Suprapubic skin (tissue), 4 donors: ENCODE results near the gene ETS1. TPM values are rescaled to one million over a fixed set of nuclear protein-coding genes. Genes with fewer than 3 reads are reported as not detected.

ENCODE experiments used
- DNase-seq, 2 donors: peaks; one replicate each; pipeline ENCODE4 v3.0.0-alpha.2; 2019; ENCODE audit warnings: low spot score in 2 of 2
- H3K27ac ChIP-seq: fragments of 200-600 bp; sonication (generic); one replicate; pipeline ENCODE4 v1.5.1; 2019
- H3K27me3 ChIP-seq: fragments of 200-600 bp; sonication (generic); one replicate; pipeline ENCODE4 v1.5.1; 2019
- H3K36me3 ChIP-seq: fragments of 200-600 bp; sonication (generic); one replicate; pipeline ENCODE4 v1.5.1; 2019
- H3K4me1 ChIP-seq: fragments of 200-600 bp; sonication (generic); one replicate; pipeline ENCODE4 v1.5.1; 2019
- H3K4me3 ChIP-seq: fragments of 200-600 bp; sonication (generic); one replicate; pipeline ENCODE4 v1.5.1; 2019; ENCODE audit warnings: mild to moderate bottlenecking
- H3K9me3 ChIP-seq: fragments of 200-600 bp; sonication (generic); one replicate; pipeline ENCODE4 v1.5.1; 2019
- EP300 ChIP-seq: sonication (generic); formaldehyde crosslinking; IDR thresholded peaks from one replicate; pipeline ENCODE4 v1.6.1; 2017; ENCODE audit warnings: antibody characterized with exemption
- POLR2A ChIP-seq, 2 donors: fragments of 450-650 bp; IDR thresholded peaks; one replicate each; pipeline ENCODE4 v1.6.1; 2017; ENCODE audit warnings: antibody characterized with exemption in 2 of 2, mild to moderate bottlenecking in 2 of 2, moderate library complexity in 2 of 2
- POLR2AphosphoS5 ChIP-seq, 3 donors: sonication (generic); formaldehyde crosslinking; IDR thresholded peaks; one replicate each; pipeline ENCODE4 v1.6.1; 2017; ENCODE audit warnings: antibody characterized with exemption in 3 of 3
- WGBS: methylation state at CpG from one replicate; pipeline ENCODE4 v1.1.5; 2018; 5-methylcytosine and 5-hydroxymethylcytosine counted together
- total RNA-seq, 4 donors: library from RNA; depleted of rRNA; stranded (reverse); fragments of >200 nt; gene quantifications; one replicate each; pipeline ENCODE4 v1.1.0, GENCODE V29; 2016
- TF ChIP-seq, protein P1 (sequence below), 2 donors: fragments of 200-600 bp in 1 of 2; fragments of 450-650 bp in 1 of 2; sonication (generic) in 1 of 2; IDR thresholded peaks; one replicate each; pipeline ENCODE4 v1.5.1; 2016 to 2019; ENCODE audit warnings: antibody characterized with exemption in 2 of 2, mild to moderate bottlenecking in 1 of 2, moderate library complexity in 1 of 2

Gene ETS1
- total RNA-seq, 4 donors from 2014 or later = 21.7 to 42.6 (median 33.7) TPM

- 97% methylated on average over 1 of the region's 1 CpG for WGBS
- no peaks in the 10 kb centered on the region for H3K9me3 ChIP-seq
- H3K27ac ChIP-seq = no peak overlapping the region
- H3K27me3 ChIP-seq = peaks cover 18% of the 10 kb centered on the region
- no peaks in the 10 kb centered on the region for H3K36me3 ChIP-seq
- TF ChIP-seq POLR2AphosphoS5 (IDR thresholded peaks at IDR 0.05) = no peak
- TF ChIP-seq, protein P1, sequence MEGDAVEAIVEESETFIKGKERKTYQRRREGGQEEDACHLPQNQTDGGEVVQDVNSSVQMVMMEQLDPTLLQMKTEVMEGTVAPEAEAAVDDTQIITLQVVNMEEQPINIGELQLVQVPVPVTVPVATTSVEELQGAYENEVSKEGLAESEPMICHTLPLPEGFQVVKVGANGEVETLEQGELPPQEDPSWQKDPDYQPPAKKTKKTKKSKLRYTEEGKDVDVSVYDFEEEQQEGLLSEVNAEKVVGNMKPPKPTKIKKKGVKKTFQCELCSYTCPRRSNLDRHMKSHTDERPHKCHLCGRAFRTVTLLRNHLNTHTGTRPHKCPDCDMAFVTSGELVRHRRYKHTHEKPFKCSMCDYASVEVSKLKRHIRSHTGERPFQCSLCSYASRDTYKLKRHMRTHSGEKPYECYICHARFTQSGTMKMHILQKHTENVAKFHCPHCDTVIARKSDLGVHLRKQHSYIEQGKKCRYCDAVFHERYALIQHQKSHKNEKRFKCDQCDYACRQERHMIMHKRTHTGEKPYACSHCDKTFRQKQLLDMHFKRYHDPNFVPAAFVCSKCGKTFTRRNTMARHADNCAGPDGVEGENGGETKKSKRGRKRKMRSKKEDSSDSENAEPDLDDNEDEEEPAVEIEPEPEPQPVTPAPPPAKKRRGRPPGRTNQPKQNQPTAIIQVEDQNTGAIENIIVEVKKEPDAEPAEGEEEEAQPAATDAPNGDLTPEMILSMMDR (IDR thresholded peaks at IDR 0.05) = no peak
- no peak for TF ChIP-seq POLR2A (IDR thresholded peaks at IDR 0.05)
- TF ChIP-seq EP300 = no peak
- peaks cover 3% of the 10 kb centered on the region for H3K4me1 ChIP-seq
- no peak overlapping the region for H3K4me3 ChIP-seq
- no peak for DNase-seq
Measured at GRCh38 chr11:128589998-128590397, 2.6 kb upstream of the ETS1 start.

GRCh38 chr11:128588093-128588492 is 735 bp upstream of the ETS1 start:
- no peak for DNase-seq
- TF ChIP-seq, protein P1 (IDR thresholded peaks at IDR 0.05) = no peak
- TF ChIP-seq POLR2A (IDR thresholded peaks at IDR 0.05) (no peak), POLR2AphosphoS5 (IDR thresholded peaks at IDR 0.05) (no peak), EP300 (no peak)
- Histone ChIP-seq H3K27me3 (peaks cover 20% of the 10 kb centered on the region), H3K4me1 (peaks cover 5% of the 10 kb centered on the region), H3K36me3 (no peaks in the 10 kb centered on the region), H3K9me3 (no peaks in the 10 kb centered on the region), H3K4me3 (no peak overlapping the region), H3K27ac (no peak overlapping the region)
- 70% methylated on average over 1 of the region's 1 CpG for WGBS

- H3K4me1 ChIP-seq = peaks cover 7% of the 10 kb centered on the region
- H3K4me3 ChIP-seq = no peak overlapping the region
- no peak overlapping the region for H3K27ac ChIP-seq
- TF ChIP-seq POLR2A (IDR thresholded peaks at IDR 0.05) = no peak
- TF ChIP-seq, protein P1 (IDR thresholded peaks at IDR 0.05) = no peak
- no peak for TF ChIP-seq EP300
- no peak for TF ChIP-seq POLR2AphosphoS5 (IDR thresholded peaks at IDR 0.05)
- no peaks in the 10 kb centered on the region for H3K36me3 ChIP-seq
- H3K27me3 ChIP-seq = peaks cover 22% of the 10 kb centered on the region
- DNase-seq = no peak
- WGBS = 76% methylated on average over 7 of the region's 7 CpGs
- no peaks in the 10 kb centered on the region for H3K9me3 ChIP-seq
Measured at GRCh38 chr11:128586689-128587088, 669 bp downstream of the ETS1 start.

GRCh38 chr11:128585498-128586238 is 1.7 kb downstream of the ETS1 start:
- Histone ChIP-seq H3K9me3 (no peaks in the 10 kb centered on the region), H3K27me3 (peaks cover 22% of the 10 kb centered on the region), H3K36me3 (no peaks in the 10 kb centered on the region), H3K4me1 (peaks cover 7% of the 10 kb centered on the region), H3K4me3 (no peak overlapping the region), H3K27ac (no peak overlapping the region)
- TF ChIP-seq EP300 (no peak), POLR2A (IDR thresholded peaks at IDR 0.05) (no peak), POLR2AphosphoS5 (IDR thresholded peaks at IDR 0.05) (no peak)
- TF ChIP-seq, protein P1 (IDR thresholded peaks at IDR 0.05) = no peak
- DNase-seq = no peak
- WGBS = 74% methylated on average over 14 of the region's 14 CpGs

GRCh38 chr11:128584253-128584652 is 3.1 kb downstream of the ETS1 start:
- no peak overlapping the region for H3K27ac ChIP-seq
- peaks cover 19% of the 10 kb centered on the region for H3K27me3 ChIP-seq
- no peaks in the 10 kb centered on the region for H3K9me3 ChIP-seq
- TF ChIP-seq POLR2AphosphoS5 (IDR thresholded peaks at IDR 0.05) (no peak), EP300 (no peak), POLR2A (IDR thresholded peaks at IDR 0.05) (no peak)
- TF ChIP-seq, protein P1 (IDR thresholded peaks at IDR 0.05) = no peak
- DNase-seq = no peak
- H3K36me3 ChIP-seq = no peaks in the 10 kb centered on the region
- no peak overlapping the region for H3K4me3 ChIP-seq
- 90% methylated on average over 3 of the region's 3 CpGs for WGBS
- peaks cover 7% of the 10 kb centered on the region for H3K4me1 ChIP-seq
